Measurements from ENCODE around the gene MED12L. TPM values are rescaled to one million over a fixed set of nuclear protein-coding genes. Genes with fewer than 3 reads are reported as not detected.
A peak's percentile ranks its signal among the peaks of the same experiment; 100 is the strongest.

The MED12L gene
- total and polyA plus RNA-seq, 2 donors from 2014 or later: 0.13 to 0.82 TPM

- peak in 1 of 5 donors; percentile 6 for DNase-seq
- intact Hi-C loops (cut with DNase I): no loop called here
Measured at GRCh38 chr3:151383956-151384355, 298.5 kb downstream of the MED12L start.

GRCh38 chr3:151384741-151385174, 299.3 kb downstream of the MED12L start, which contains the start of gene P2RY12:
Gene P2RY12, minus strand, starts transcription at chr3:151384753. Its CDS starts 45,908 bp downstream, at chr3:151338845.
- no peak within 1 kb of the TSS for H3K9ac ChIP-seq (ENCODE audit: low read length in 3 of 3)
- no peaks in the 10 kb centered on the region for H3K9me3 ChIP-seq (ENCODE audit: control insufficient read depth in 2 of 3, insufficient read depth in 1 of 3, low read length in 3 of 3)
- no peak for TF ChIP-seq CTCF (IDR thresholded peaks at IDR 0.05; ENCODE audit: borderline replicate concordance, extremely low read depth, insufficient read depth)
- no peak for DNase-seq
- H3K36me3 ChIP-seq (ENCODE audit: control insufficient read depth in 2 of 3, insufficient read depth in 3 of 3, low read length in 3 of 3): no peaks in the 10 kb centered on the region
- H3K27ac ChIP-seq (ENCODE audit: low read depth in 2 of 2, low read length in 2 of 2): no peak within 1 kb of the TSS
- no peak for FAIRE-seq
- H3K4me3 ChIP-seq (ENCODE audit: low read length in 3 of 3): peak within 1 kb of the TSS in 2 of 3 donors; percentile 35 to 53
- intact Hi-C loops (cut with DNase I): no loop called here
- H3K27me3 ChIP-seq (ENCODE audit: control insufficient read depth, insufficient read depth, low read length): no peaks in the 10 kb centered on the region
- H3K4me1 ChIP-seq (ENCODE audit: control insufficient read depth in 2 of 3, insufficient read depth in 2 of 3, low read depth in 1 of 3, low read length in 3 of 3): peaks cover 0 to 12% (median 4%) of the 10 kb centered on the region in 3 donors

More at GRCh38 chr3:151383956-151384355, 298.5 kb downstream of the MED12L start:
- no peaks in the 10 kb centered on the region for H3K36me3 ChIP-seq (ENCODE audit: control insufficient read depth in 2 of 3, insufficient read depth in 3 of 3, low read length in 3 of 3)
- H3K27ac ChIP-seq (ENCODE audit: low read depth in 2 of 2, low read length in 2 of 2): no peak overlapping the region
- no peak for TF ChIP-seq CTCF (IDR thresholded peaks at IDR 0.05; ENCODE audit: borderline replicate concordance, extremely low read depth, insufficient read depth)
- H3K9me3 ChIP-seq (ENCODE audit: control insufficient read depth in 2 of 3, insufficient read depth in 1 of 3, low read length in 3 of 3): no peaks in the 10 kb centered on the region
- H3K9ac ChIP-seq (ENCODE audit: low read length in 3 of 3): no peak overlapping the region
- peak; percentile 67 for FAIRE-seq
- H3K4me3 ChIP-seq (ENCODE audit: low read length in 3 of 3): peak overlapping the region in 2 of 3 donors; percentile 35 to 53
- peaks cover 0 to 12% (median 4%) of the 10 kb centered on the region in 3 donors for H3K4me1 ChIP-seq (ENCODE audit: control insufficient read depth in 2 of 3, insufficient read depth in 2 of 3, low read depth in 1 of 3, low read length in 3 of 3)
- no peaks in the 10 kb centered on the region for H3K27me3 ChIP-seq (ENCODE audit: control insufficient read depth, insufficient read depth, low read length)

GRCh38 chr3:151386056-151386455, 300.6 kb downstream of the MED12L start:
- H3K27me3 ChIP-seq (ENCODE audit: control insufficient read depth, insufficient read depth, low read length): no peaks in the 10 kb centered on the region
- H3K9ac ChIP-seq (ENCODE audit: low read length in 3 of 3): no peak overlapping the region
- no peak for FAIRE-seq
- intact Hi-C loops (cut with DNase I): no loop called here
- no peaks in the 10 kb centered on the region for H3K36me3 ChIP-seq (ENCODE audit: control insufficient read depth in 2 of 3, insufficient read depth in 3 of 3, low read length in 3 of 3)
- no peak overlapping the region for H3K27ac ChIP-seq (ENCODE audit: low read depth in 2 of 2, low read length in 2 of 2)
- no peak for TF ChIP-seq CTCF (IDR thresholded peaks at IDR 0.05; ENCODE audit: borderline replicate concordance, extremely low read depth, insufficient read depth)
- peaks cover 0 to 12% (median 4%) of the 10 kb centered on the region in 3 donors for H3K4me1 ChIP-seq (ENCODE audit: control insufficient read depth in 2 of 3, insufficient read depth in 2 of 3, low read depth in 1 of 3, low read length in 3 of 3)
- no peaks in the 10 kb centered on the region for H3K9me3 ChIP-seq (ENCODE audit: control insufficient read depth in 2 of 3, insufficient read depth in 1 of 3, low read length in 3 of 3)
- no peak overlapping the region for H3K4me3 ChIP-seq (ENCODE audit: low read length in 3 of 3)
- no peak for DNase-seq

GRCh38 chr3:151387432-151387831, 302.0 kb downstream of the MED12L start:
- Histone ChIP-seq H3K4me1 (ENCODE audit: control insufficient read depth in 2 of 3, insufficient read depth in 2 of 3, low read depth in 1 of 3, low read length in 3 of 3) (peaks cover 0 to 12% (median 4%) of the 10 kb centered on the region in 3 donors), H3K9me3 (ENCODE audit: control insufficient read depth in 2 of 3, insufficient read depth in 1 of 3, low read length in 3 of 3) (no peaks in the 10 kb centered on the region), H3K27ac (ENCODE audit: low read depth in 2 of 2, low read length in 2 of 2) (no peak overlapping the region), H3K4me3 (ENCODE audit: low read length in 3 of 3) (no peak overlapping the region), H3K36me3 (ENCODE audit: control insufficient read depth in 2 of 3, insufficient read depth in 3 of 3, low read length in 3 of 3) (no peaks in the 10 kb centered on the region), H3K27me3 (ENCODE audit: control insufficient read depth, insufficient read depth, low read length) (no peaks in the 10 kb centered on the region), H3K9ac (ENCODE audit: low read length in 3 of 3) (no peak overlapping the region)
- FAIRE-seq (no peak), DNase-seq (no peak)
- no peak for TF ChIP-seq CTCF (IDR thresholded peaks at IDR 0.05; ENCODE audit: borderline replicate concordance, extremely low read depth, insufficient read depth)
- intact Hi-C loops (cut with DNase I): no loop called here

All from kidney (tissue), 14 donors.